IMR-90 (cell line): ENCODE data around the gene MINAR2. TPM values are rescaled to one million over a fixed set of nuclear protein-coding genes. Genes with fewer than 3 reads are reported as not detected.

Experiments used
- ATAC-seq: fragments of 200-7000 bp; cut with Tn5 transposase; 2 replicates; pipeline ENCODE4 v1.9.1; 2020; ENCODE audit warnings: low read depth, mild to moderate bottlenecking, moderate library complexity
- BruUV-seq: library from RNA; stranded (reverse); fragments of 400-500 nt; replicated peaks from 2 replicates; lab custom pipeline; 2021; lab: Mats Ljungman, UMichigan
- CTCF ChIA-PET: fragments of 300-600 bp; formaldehyde crosslinking; extraction: SDS; loops from one replicate; lab custom pipeline; 2021; ENCODE audit warnings: antibody characterized with exemption; lab: Yijun Ruan, JAX
- POLR2A ChIA-PET: fragments of 300-600 bp; sonication (Branson Sonifier 250); formaldehyde crosslinking; loops from one replicate; lab custom pipeline; 2022; ENCODE audit warnings: antibody characterized with exemption; ENCODE audit not compliant: unreplicated experiment; lab: Charles Lee
- DNase-seq: peaks from one replicate; pipeline ENCODE4 v3.0.0; 2013
- H2AFZ ChIP-seq: replicated peaks from 2 replicates; pipeline ENCODE3; 2013; ENCODE audit warnings: low read length, mild to moderate bottlenecking; ENCODE audit not compliant: poor library complexity
- H2AK5ac ChIP-seq: 2 replicates; pipeline ENCODE4 v1.6.1; 2013; ENCODE audit warnings: low read depth, low read length, inconsistent platforms
- H2AK9ac ChIP-seq: replicated peaks from 2 replicates; pipeline ENCODE3; 2013; ENCODE audit warnings: mild to moderate bottlenecking, low read depth, low read length, moderate library complexity; ENCODE audit not compliant: poor library complexity
- H2BK120ac ChIP-seq: 2 replicates; pipeline ENCODE4 v1.6.1; 2013; ENCODE audit warnings: low read depth, low read length, inconsistent platforms
- H2BK15ac ChIP-seq: 3 replicates; pipeline ENCODE4 v1.6.1; 2013; ENCODE audit warnings: low read depth, low read length, inconsistent platforms
- H2BK20ac ChIP-seq: 2 replicates; pipeline ENCODE4 v1.6.1; 2013; ENCODE audit warnings: low read depth, mild to moderate bottlenecking, inconsistent platforms, low read length, moderate library complexity
- H2BK5ac ChIP-seq: 2 replicates; pipeline ENCODE4 v1.6.1; 2013; ENCODE audit warnings: mild to moderate bottlenecking, low read depth, low read length, inconsistent platforms; ENCODE audit not compliant: poor library complexity, severe bottlenecking
- H3K14ac ChIP-seq: replicated peaks from 2 replicates; pipeline ENCODE4 v1.6.1; 2013; ENCODE audit warnings: low read depth, low read length, inconsistent platforms
- H3K18ac ChIP-seq: 2 replicates; pipeline ENCODE4 v1.6.1; 2013; ENCODE audit warnings: low read depth, low read length, control low read depth
- H3K23ac ChIP-seq: 2 replicates; pipeline ENCODE4 v1.6.1; 2013; ENCODE audit warnings: low read depth, low read length, inconsistent platforms
- H3K27ac ChIP-seq: 2 replicates; pipeline ENCODE4 v1.5.1; 2013; ENCODE audit warnings: mild to moderate bottlenecking, control low read depth, low read length; ENCODE audit not compliant: insufficient read depth
- H3K27me3 ChIP-seq: 2 replicates; pipeline ENCODE4 v1.6.1; 2013; ENCODE audit warnings: low read length; ENCODE audit not compliant: control insufficient read depth, insufficient read depth
- H3K36me3 ChIP-seq: 2 replicates; pipeline ENCODE4 v1.6.1; 2013; ENCODE audit warnings: low read length, mixed read lengths; ENCODE audit not compliant: control insufficient read depth, insufficient read depth
- H3K4ac ChIP-seq: 2 replicates; pipeline ENCODE4 v1.6.1; 2013; ENCODE audit warnings: low read depth, low read length, inconsistent platforms
- H3K4me1 ChIP-seq: 2 replicates; pipeline ENCODE4 v1.6.1; 2013; ENCODE audit warnings: low read length, mixed read lengths; ENCODE audit not compliant: control insufficient read depth, insufficient read depth
- H3K4me2 ChIP-seq: 2 replicates; pipeline ENCODE4 v1.6.1; 2013; ENCODE audit warnings: low read depth, mild to moderate bottlenecking, control low read depth, low read length, moderate library complexity
- H3K4me3 ChIP-seq: 2 replicates; pipeline ENCODE4 v1.5.1; 2013; ENCODE audit warnings: low read depth, mild to moderate bottlenecking, control low read depth, low read length, moderate library complexity; ENCODE audit not compliant: insufficient read depth
- H3K56ac ChIP-seq: 2 replicates; pipeline ENCODE4 v1.6.1; 2013; ENCODE audit warnings: low read length, inconsistent platforms; ENCODE audit not compliant: insufficient read depth; ENCODE audit errors: extremely low read depth
- H3K79me1 ChIP-seq, 2 experiments: 2 replicates each; pipeline ENCODE4 v1.6.1; 2013; ENCODE audit warnings: low read length in 2 of 2, inconsistent platforms in 1 of 2, low read depth in 1 of 2
- H3K9ac ChIP-seq: 2 replicates; pipeline ENCODE4 v1.6.1; 2013; ENCODE audit warnings: low read depth, low read length, control low read depth
- H3K9me1 ChIP-seq: 2 replicates; pipeline ENCODE4 v1.6.1; 2013; ENCODE audit warnings: low read length, inconsistent platforms; ENCODE audit not compliant: insufficient read depth
- H3K9me3 ChIP-seq: 2 replicates; pipeline ENCODE4 v1.6.1; 2013; ENCODE audit warnings: low read length; ENCODE audit not compliant: control insufficient read depth, insufficient read depth
- H4K20me1 ChIP-seq: 2 replicates; pipeline ENCODE4 v1.6.1; 2013; ENCODE audit warnings: low read length, inconsistent platforms; ENCODE audit not compliant: insufficient read depth
- H4K5ac ChIP-seq: 2 replicates; pipeline ENCODE4 v1.6.1; 2013; ENCODE audit warnings: mild to moderate bottlenecking, low read depth, low read length, control low read depth
- H4K8ac ChIP-seq, 2 experiments: 2 replicates each; pipeline ENCODE4 v1.6.1; 2013; ENCODE audit warnings: low read depth in 2 of 2, low read length in 2 of 2, control low read depth in 1 of 2, inconsistent platforms in 1 of 2
- H4K91ac ChIP-seq: 2 replicates; pipeline ENCODE4 v1.6.1; 2013; ENCODE audit warnings: low read depth, low read length, inconsistent platforms; ENCODE audit not compliant: insufficient read depth
- BHLHE40 ChIP-seq: fragments of 150-350 bp; IDR thresholded peaks from 2 replicates; pipeline ENCODE4 v1.6.1; 2016; ENCODE audit warnings: mild to moderate bottlenecking, low read depth, low read length
- CHD1 ChIP-seq: IDR thresholded peaks from 2 replicates; pipeline ENCODE4 v1.6.1; 2012; ENCODE audit warnings: low read depth, low read length, improper control_type of control experiment
- CTCF ChIP-seq: conservative IDR thresholded peaks from 2 replicates; pipeline ENCODE4 v1.5.1; 2012; ENCODE audit warnings: mild to moderate bottlenecking, low read depth, low read length, improper control_type of control experiment
- FOS ChIP-seq: fragments of 150-350 bp; IDR thresholded peaks from 2 replicates; pipeline ENCODE4 v1.6.1; 2016; ENCODE audit warnings: low read depth, low read length
- MAZ ChIP-seq: IDR thresholded peaks from 2 replicates; pipeline ENCODE4 v1.6.1; 2012; ENCODE audit warnings: low read depth, mild to moderate bottlenecking, low read length, improper control_type of control experiment, moderate library complexity, borderline replicate concordance
- MXI1 ChIP-seq: IDR thresholded peaks from 2 replicates; pipeline ENCODE4 v1.6.1; 2012; ENCODE audit warnings: low read depth, mild to moderate bottlenecking, low read length, moderate library complexity, borderline replicate concordance
- POLR2A ChIP-seq: IDR thresholded peaks from 2 replicates; pipeline ENCODE4 v1.6.1; 2012; ENCODE audit warnings: mild to moderate bottlenecking, low read depth, low read length
- RAD21 ChIP-seq: IDR thresholded peaks from 2 replicates; pipeline ENCODE4 v1.6.1; 2012; ENCODE audit warnings: low read length, improper control_type of control experiment
- RFX5 ChIP-seq: IDR thresholded peaks from 2 replicates; pipeline ENCODE4 v1.8.0; 2012; ENCODE audit warnings: low read depth, mild to moderate bottlenecking, low read length, moderate library complexity
- SMC3 ChIP-seq: fragments of 150-350 bp; IDR thresholded peaks from 2 replicates; pipeline ENCODE4 v1.6.1; 2016; ENCODE audit warnings: low read depth, mild to moderate bottlenecking, antibody characterized with exemption, low read length, moderate library complexity
- USF2 ChIP-seq: fragments of 150-350 bp; IDR thresholded peaks from 2 replicates; pipeline ENCODE4 v1.6.1; 2017; ENCODE audit warnings: mild to moderate bottlenecking, antibody characterized with exemption, low read length, low read depth
- WGBS, 2 experiments: methylation state at CpG; one replicate each; pipeline versions ENCODE4 v1.1.5 to v1.1.7; 2013; ENCODE audit warnings: missing lambda C conversion rate in 2 of 2; ENCODE audit not compliant: insufficient read length in 1 of 2; ENCODE audit errors: extremely low coverage in 2 of 2; 5-methylcytosine and 5-hydroxymethylcytosine counted together
- dilution Hi-C: fragments of 300-500 bp; cut with HindIII; formaldehyde crosslinking; loops from one replicate; pipeline ENCODE4 v1.14.3; 2018; ENCODE audit warnings: low sequenced_read_pairs; ENCODE audit not compliant: unreplicated experiment
- in situ Hi-C: fragments of 300-500 bp; cut with MboI; formaldehyde crosslinking; loops from 3 replicates; pipeline ENCODE4 v1.14.3; 2019; ENCODE audit warnings: low sequenced_read_pairs, inconsistent platforms, mixed read lengths
- intact Hi-C: fragments of 100-400 bp; cut with micrococcal nuclease; formaldehyde crosslinking; loops from 2 replicates; pipeline ENCODE4 v1.10.0; 2022
- polyA plus RNA-seq, 3 experiments: library from polyadenylated mRNA; depleted of rRNA; stranded (reverse); fragments of >200 nt; gene quantifications; 2 replicates each; pipeline ENCODE4 v1.2.3, GENCODE V29; 2012; ENCODE audit warnings: low replicate concordance in 1 of 3
- total RNA-seq: library from RNA; depleted of rRNA; stranded (reverse); fragments of >200 nt; gene quantifications from 2 replicates; pipeline ENCODE4 v1.2.3, GENCODE V29; 2012

Gene MINAR2
- total and polyA plus RNA-seq, 2 of the 4 experiments (the other 2 are of a cell fraction), result not detected

GRCh38 chr5:129773376-129773775, 25.5 kb downstream of the MINAR2 start (continued):
- no peak for TF ChIP-seq CTCF
- no peak for TF ChIP-seq MXI1
- no peak for TF ChIP-seq POLR2A
- TF ChIP-seq RAD21, result no peak
- TF ChIP-seq RFX5, result no peak
- no peak for TF ChIP-seq FOS
- TF ChIP-seq SMC3, result no peak

- no peak overlapping the region for H2AK9ac ChIP-seq
- H2AK5ac ChIP-seq, result no peak overlapping the region
- H3K9ac ChIP-seq, result no peak overlapping the region
- no peak overlapping the region for H2BK5ac ChIP-seq
- ChIA-PET CTCF (no interaction called here), POLR2A (no interaction called here)
- in situ Hi-C loops (no loop called here), dilution Hi-C loops (no loop called here), intact Hi-C loops (no loop called here)
- no peak overlapping the region for H3K56ac ChIP-seq
- H4K20me1 ChIP-seq, result no peaks in the 10 kb centered on the region
- H3K9me3 ChIP-seq, result peaks cover 7% of the 10 kb centered on the region; the same call in 1 of the 2 replicates
- H3K79me1 ChIP-seq, result no peaks in the 10 kb centered on the region
- no peaks in the 10 kb centered on the region for H3K27me3 ChIP-seq
- H2BK20ac ChIP-seq, result no peak overlapping the region
- no TSS peak for BruUV-seq
- no peak overlapping the region for H3K4me2 ChIP-seq
- H3K27ac ChIP-seq, result no peak overlapping the region
- H3K23ac ChIP-seq, result no peak overlapping the region
- H2BK120ac ChIP-seq, result no peak overlapping the region
- no peak overlapping the region for H4K91ac ChIP-seq
- H3K36me3 ChIP-seq, result no peaks in the 10 kb centered on the region
- H3K9me1 ChIP-seq, result no peaks in the 10 kb centered on the region
- no peak overlapping the region for H3K14ac ChIP-seq
- no peak overlapping the region for H2BK15ac ChIP-seq
- H3K4me1 ChIP-seq, result no peaks in the 10 kb centered on the region
- no peak overlapping the region for H3K4ac ChIP-seq
- TF ChIP-seq USF2, result no peak
- TF ChIP-seq MAZ, result no peak
- no peak for TF ChIP-seq CTCF
- no peak for TF ChIP-seq POLR2A
- no peak for TF ChIP-seq FOS
- no peak for TF ChIP-seq CHD1
- TF ChIP-seq SMC3, result no peak
- TF ChIP-seq MXI1, result no peak
- TF ChIP-seq BHLHE40, result no peak
- no peak for DNase-seq
- H4K5ac ChIP-seq, result no peak overlapping the region
- no peak overlapping the region for H2AFZ ChIP-seq
- H4K8ac ChIP-seq, result no peak overlapping the region
- H3K4me3 ChIP-seq, result no peak overlapping the region
- H3K18ac ChIP-seq, result no peak overlapping the region
- WGBS, 2 experiments, result 33% methylated on average over 1 of the region's 2 CpGs; no CpG with 5 or more reads in 1 of the 2 experiments
- ATAC-seq, result no peak
Observed at GRCh38 chr5:129781594-129781993, 33.7 kb downstream of the MINAR2 start.
